ENCODE data around the gene ADPRS.

GRCh38 chr1:36124404-36125128 is 35.9 kb downstream of the ADPRS start:
- TF ChIP-seq CTCF (conservative IDR thresholded peaks at IDR 0.05; ENCODE audit: low read length) (no peak), EZH2phosphoT487 (IDR thresholded peaks at IDR 0.05; ENCODE audit: borderline replicate concordance) (no peak)

Measured in Loucy (cell line).